Stimulated activated CD4-positive, alpha-beta T cell treated with anti-CD3 and anti-CD28 coated beads, TNF-alpha, amount 100 ng/mL, for 1 hour (primary cell): ENCODE data around the gene DIP2B.
"Not testable (repeated sequence)": the region's sequence is repeated elsewhere in the genome, so short reads cannot be mapped to it uniquely, and the experiment has no call there.

Source experiments
- DNase-seq, 3 donors: peaks; one replicate each; pipeline ENCODE4 v3.0.0-alpha.2; 2020; ENCODE audit warnings: low read depth in 3 of 3, low spot score in 1 of 3

The DIP2B gene

GRCh38 chr12:50765095-50765911, 260.5 kb downstream of the DIP2B start:
- DNase-seq: peak in 1 of 3 donors; percentile 8

DNA sequence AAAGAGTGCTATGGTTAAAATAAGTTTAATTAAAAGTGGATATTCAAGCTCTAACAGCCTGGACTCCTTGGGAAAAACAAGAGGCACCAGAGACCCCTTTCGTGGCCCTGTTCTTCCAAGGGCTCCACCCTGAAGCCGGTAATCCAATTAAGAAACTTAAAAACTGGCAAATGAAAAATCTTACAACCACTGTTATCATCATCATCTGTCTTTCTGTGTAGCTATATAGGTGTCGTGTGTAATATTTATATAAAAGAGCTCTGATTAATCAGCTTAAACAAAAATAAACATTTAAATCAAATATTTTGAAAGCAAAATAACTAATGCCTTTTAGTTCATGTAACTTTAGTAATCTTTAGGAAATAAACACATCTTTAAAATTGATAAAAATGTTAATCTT, 263.6 kb downstream of the DIP2B start:
- DNase-seq: no peak

GRCh38 chr12:50768813-50769212, 264.0 kb downstream of the DIP2B start:
- DNase-seq: not testable (repeated sequence)

DNA sequence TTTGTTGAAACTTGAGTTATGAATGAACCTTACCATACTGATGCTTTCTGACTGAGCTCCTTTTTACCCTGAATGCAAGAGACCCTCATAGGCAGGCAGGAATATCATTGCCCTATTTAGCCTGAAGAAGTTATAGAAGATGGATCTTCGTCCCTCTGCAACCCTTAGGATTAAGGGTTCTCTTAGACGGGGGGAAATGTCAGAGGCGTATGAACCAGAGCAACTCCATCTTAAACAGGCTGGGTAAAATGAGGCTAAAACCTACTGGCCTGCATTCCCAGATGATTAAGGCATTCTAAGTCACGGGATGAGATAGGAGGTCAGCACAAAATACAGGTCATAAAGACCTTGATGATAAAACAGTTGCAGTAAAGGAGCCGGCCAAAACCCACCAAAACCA, 266.6 kb downstream of the DIP2B start:
- no peak for DNase-seq

DNA sequence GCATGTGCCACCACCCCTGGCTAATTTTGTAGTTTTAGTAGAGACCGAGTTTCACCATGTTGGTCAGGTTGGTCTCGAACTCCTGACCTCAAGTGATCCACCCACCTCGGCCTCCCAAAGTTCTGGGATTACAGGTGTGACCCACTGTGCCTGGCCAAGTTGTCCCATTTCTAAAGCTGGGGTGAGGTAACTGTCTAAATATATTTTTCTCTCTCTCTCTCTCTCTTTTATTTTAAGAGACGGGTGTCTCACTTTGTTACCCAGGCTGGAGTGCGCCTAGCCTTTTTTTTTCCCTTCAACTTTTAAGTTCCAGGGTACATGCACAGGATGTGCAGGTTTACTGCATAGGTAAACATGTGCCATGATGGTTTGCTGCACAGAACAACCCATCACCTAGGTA, 267.7 kb downstream of the DIP2B start:
- DNase-seq: no peak

DNA sequence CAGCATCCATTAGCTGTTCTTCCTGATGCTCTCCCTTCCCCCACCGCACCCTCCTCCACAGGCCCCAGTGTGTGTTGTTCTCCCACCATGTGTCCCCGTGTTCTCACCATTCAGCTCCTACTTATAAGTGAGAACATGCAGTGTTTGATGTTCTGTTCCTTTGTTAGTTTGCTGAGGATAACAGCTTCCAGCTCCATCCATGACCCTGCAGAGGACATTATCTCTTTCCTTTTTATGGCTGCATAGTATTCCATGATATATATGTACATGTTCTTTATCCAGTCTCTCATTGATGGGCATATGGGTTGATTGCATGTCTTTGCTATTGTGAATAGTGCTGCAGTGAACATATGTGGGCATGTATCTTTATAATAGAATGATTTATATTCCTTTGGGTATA, 268.1 kb downstream of the DIP2B start:
- DNase-seq: no peak

DNA sequence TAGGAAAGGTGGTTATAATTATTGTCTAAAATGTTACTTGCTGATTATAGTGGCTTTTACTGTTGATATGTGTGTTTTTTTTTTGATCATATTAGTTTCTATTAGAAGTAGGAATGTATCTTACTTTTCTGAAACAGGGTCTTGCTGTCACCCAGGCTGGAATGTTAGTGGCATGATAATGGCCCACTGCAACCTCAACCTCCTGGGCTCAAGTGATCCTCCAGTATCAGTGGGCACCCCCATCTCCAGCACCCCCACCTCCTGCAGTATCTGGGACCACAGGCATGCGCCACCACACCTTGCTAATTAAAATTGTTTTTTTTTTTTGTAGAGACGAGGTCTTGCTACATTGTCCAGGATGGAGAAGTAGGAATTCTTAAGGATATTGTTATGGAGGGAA, 270.5 kb downstream of the DIP2B start:
- DNase-seq: no peak

- no peak for DNase-seq
Measured at GRCh38 chr12:50776749-50777728, 272.3 kb downstream of the DIP2B start.

- no peak for DNase-seq
Measured at GRCh38 chr12:50778663-50779590, 274.1 kb downstream of the DIP2B start.

DNA sequence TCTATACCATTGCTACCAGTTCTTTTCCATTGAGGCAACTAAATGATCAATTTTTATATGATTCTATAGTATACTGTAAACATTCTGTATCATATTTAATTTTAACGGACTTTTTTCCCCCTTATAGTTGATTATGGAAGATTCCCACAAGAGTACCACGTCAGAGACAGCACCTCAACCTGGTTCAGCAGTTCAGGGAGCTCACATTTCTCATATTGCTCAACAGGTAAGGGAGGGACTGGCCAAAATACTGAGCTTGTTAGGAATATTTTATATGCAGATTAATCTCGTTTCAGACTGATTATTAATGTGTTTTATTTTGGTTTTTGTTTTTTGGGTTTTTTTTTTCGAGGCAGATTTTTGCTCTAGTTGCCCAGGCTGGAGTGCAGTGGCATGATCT, 275.2 kb downstream of the DIP2B start:
- DNase-seq: no peak

GRCh38 chr12:50784501-50784900, 279.7 kb downstream of the DIP2B start:
- DNase-seq: no peak

GRCh38 chr12:50785406-50786001, 280.7 kb downstream of the DIP2B start:
- DNase-seq: no peak

DNA sequence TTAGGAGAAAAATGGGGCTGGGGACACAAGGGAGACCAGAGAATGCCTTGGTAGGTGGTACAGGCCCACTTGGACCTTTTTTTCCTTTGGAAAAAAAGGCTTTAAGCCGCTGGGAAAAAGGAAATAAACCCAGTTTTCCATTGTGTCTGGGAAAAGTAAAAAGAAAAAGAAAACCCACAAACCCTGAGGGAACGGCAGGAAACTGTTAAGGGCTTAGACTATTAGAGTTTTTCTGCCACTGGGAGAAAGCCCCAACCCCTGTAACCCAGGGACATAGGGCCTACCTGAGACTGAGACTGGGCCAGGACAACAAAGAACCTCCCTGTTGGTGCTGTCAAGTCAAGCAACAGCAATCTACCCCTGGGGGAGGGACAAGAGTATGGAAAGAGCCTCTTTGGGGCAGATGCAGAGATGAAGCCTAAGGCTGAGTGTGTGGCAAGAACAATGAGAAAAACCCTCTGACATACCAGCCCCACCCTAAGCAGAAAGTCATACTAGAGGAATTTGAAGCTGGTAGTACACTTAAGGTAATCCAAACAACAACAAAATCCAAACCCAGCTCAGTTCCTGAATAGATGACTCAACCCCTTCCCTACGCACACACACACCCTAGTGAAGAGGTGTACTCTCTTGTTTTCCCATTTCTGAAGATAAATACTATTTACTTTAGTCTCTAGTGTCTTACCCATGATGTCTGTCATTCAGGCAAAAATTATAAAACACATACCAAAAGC, 281.9 kb downstream of the DIP2B start:
- no peak for DNase-seq

GRCh38 chr12:50787618-50788017, 282.8 kb downstream of the DIP2B start:
- DNase-seq: no peak

DNA sequence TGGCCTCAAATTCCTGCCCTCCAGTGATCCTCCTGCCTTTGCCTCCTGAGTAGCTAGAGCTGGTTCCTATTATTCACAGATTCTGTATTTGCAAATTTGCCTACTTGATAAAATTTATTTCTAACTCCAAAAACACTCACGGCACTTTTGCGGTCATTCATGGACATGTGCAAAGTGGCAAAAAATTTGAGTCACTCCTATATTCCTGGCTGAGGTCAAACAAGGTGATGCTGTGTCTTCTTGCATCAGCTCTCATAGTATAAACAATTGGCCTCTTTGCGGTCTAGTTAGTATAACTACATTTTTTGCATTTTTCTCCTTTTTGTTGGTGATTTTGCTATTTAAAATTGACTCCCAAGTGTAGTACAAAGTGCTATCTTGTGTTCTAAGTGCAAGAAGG, 283.8 kb downstream of the DIP2B start:
- DNase-seq: no peak

- DNase-seq: no peak
Measured at GRCh38 chr12:50790081-50790480, 285.3 kb downstream of the DIP2B start.
